Stimulated activated naive CD8-positive, alpha-beta T cell treated with anti-CD3 and anti-CD28 coated beads, Interleukin-15, amount 100 ng/mL, for 72 hours (primary cell): Measurements from ENCODE around the gene B3GNT3.
A peak's percentile ranks its signal among the peaks of the same experiment; 100 is the strongest.

Experiments used
- ATAC-seq: fragments of 150-1000 bp; cut with Tn5 transposase; 2 replicates; pipeline ENCODE4 v1.10.0; 2021; ENCODE audit warnings: mild to moderate bottlenecking, moderate library complexity
- DNase-seq, 2 donors: peaks; one replicate each; pipeline ENCODE4 v3.0.0; 2021 to 2022
- H3K27ac Mint-ChIP-seq, 2 donors: one replicate each; pipeline ENCODE4 v1.8.0; 2022; ENCODE audit warnings: mild to moderate bottlenecking in 2 of 2, mixed read lengths in 2 of 2, moderate library complexity in 2 of 2
- H3K27me3 Mint-ChIP-seq: one replicate; pipeline ENCODE4 v1.8.0; 2022; ENCODE audit warnings: mixed read lengths
- H3K4me1 Mint-ChIP-seq: one replicate; pipeline ENCODE4 v1.8.0; 2022; ENCODE audit warnings: mild to moderate bottlenecking, mixed read lengths
- H3K4me3 Mint-ChIP-seq, 2 donors: one replicate each; pipeline ENCODE4 v1.8.0; 2022; ENCODE audit warnings: mild to moderate bottlenecking in 2 of 2, mixed read lengths in 2 of 2, moderate library complexity in 1 of 2
- H3K9me3 Mint-ChIP-seq, 2 donors: one replicate each; pipeline ENCODE4 v1.8.0; 2022; ENCODE audit warnings: mixed read lengths in 2 of 2

Gene B3GNT3

GRCh38 chr19:17854061-17854460 lies 59.1 kb downstream of the B3GNT3 start:
- DNase-seq (no peak), ATAC-seq (no peak)
- peaks cover 39% of the 10 kb centered on the region for H3K4me1 Mint-ChIP-seq
- H3K9me3 Mint-ChIP-seq, result peaks cover 0 to 7% of the 10 kb centered on the region in 2 donors
- no peak overlapping the region for H3K4me3 Mint-ChIP-seq
- H3K27ac Mint-ChIP-seq, result no peak overlapping the region
- H3K27me3 Mint-ChIP-seq, result no peaks in the 10 kb centered on the region

GRCh38 chr19:17855280-17856152 lies 60.6 kb downstream of the B3GNT3 start:
- H3K4me3 Mint-ChIP-seq, result no peak overlapping the region
- peak; percentile 48 for ATAC-seq

GRCh38 chr19:17859533-17860330 lies 64.8 kb downstream of the B3GNT3 start, which contains the start of gene RPL18A:
RPL18A (plus strand) TSS chr19:17859910; CDS start chr19:17859957, 47 bp downstream.
- no peaks in the 10 kb centered on the region for H3K27me3 Mint-ChIP-seq
- DNase-seq (peak; percentile 97 to 99), ATAC-seq (peak; percentile 95)
- peaks cover 65% of the 10 kb centered on the region for H3K4me1 Mint-ChIP-seq
- peak within 1 kb of the TSS; percentile 98 to 100 for H3K27ac Mint-ChIP-seq
- H3K4me3 Mint-ChIP-seq, result peak within 1 kb of the TSS; percentile 93 to 99
- no peaks in the 10 kb centered on the region for H3K9me3 Mint-ChIP-seq

More at GRCh38 chr19:17855280-17856152, 60.6 kb downstream of the B3GNT3 start:
- Mint-ChIP-seq H3K9me3 (peaks cover 0 to 7% of the 10 kb centered on the region in 2 donors), H3K27ac (peak overlapping the region; percentile 30 to 48), H3K27me3 (no peaks in the 10 kb centered on the region), H3K4me1 (peaks cover 39% of the 10 kb centered on the region)
- DNase-seq, result peak; percentile 89 to 92

- DNase-seq (no peak), ATAC-seq (no peak)
- no peaks in the 10 kb centered on the region for H3K27me3 Mint-ChIP-seq
- peak overlapping the region; percentile 98 to 100 for H3K27ac Mint-ChIP-seq
- peak overlapping the region; percentile 93 to 99 for H3K4me3 Mint-ChIP-seq
- H3K4me1 Mint-ChIP-seq, result peaks cover 60% of the 10 kb centered on the region
- H3K9me3 Mint-ChIP-seq, result no peaks in the 10 kb centered on the region
These were observed 65.5 kb downstream of the B3GNT3 start for GRCh38 chr19:17860331-17860992.

- DNase-seq, result no peak
- Mint-ChIP-seq H3K4me3 (peak overlapping the region; percentile 93 to 99), H3K9me3 (no peaks in the 10 kb centered on the region), H3K4me1 (peaks cover 56% of the 10 kb centered on the region), H3K27ac (peak overlapping the region; percentile 98 to 100), H3K27me3 (no peaks in the 10 kb centered on the region)
- no peak for ATAC-seq
These were observed 66.0 kb downstream of the B3GNT3 start for GRCh38 chr19:17860993-17861360.

- Mint-ChIP-seq H3K27me3 (no peaks in the 10 kb centered on the region), H3K9me3 (no peaks in the 10 kb centered on the region), H3K4me3 (peak overlapping the region; percentile 93 to 99), H3K4me1 (peaks cover 56% of the 10 kb centered on the region), H3K27ac (peak overlapping the region; percentile 98 to 100)
- DNase-seq (no peak), ATAC-seq (no peak)
These were observed 66.8 kb downstream of the B3GNT3 start for GRCh38 chr19:17861542-17862402.

GRCh38 chr19:17862711-17863519 lies 68.0 kb downstream of the B3GNT3 start:
- H3K27ac Mint-ChIP-seq, result peak overlapping the region in 1 of 2 donors; percentile 95
- no peaks in the 10 kb centered on the region for H3K27me3 Mint-ChIP-seq
- ATAC-seq, result no peak
- H3K4me3 Mint-ChIP-seq, result peak overlapping the region; percentile 66
- no peaks in the 10 kb centered on the region for H3K9me3 Mint-ChIP-seq
- peaks cover 56% of the 10 kb centered on the region for H3K4me1 Mint-ChIP-seq
- no peak for DNase-seq
